Stimulated activated CD8-positive, alpha-beta memory T cell treated with anti-CD3 and anti-CD28 coated beads, Interleukin-7, amount 100 ng/mL, for 4 hours (primary cell): ENCODE data around the gene GRIA4.

Experiments
- DNase-seq, 2 donors: peaks; one replicate each; pipeline ENCODE4 v3.0.0-alpha.2; 2020; ENCODE audit warnings: low read depth in 2 of 2

Gene GRIA4

GRCh38 chr11:105918600-105918999, 308.7 kb downstream of the GRIA4 start:
- DNase-seq: no peak

GRCh38 chr11:105923252-105923651, 313.4 kb downstream of the GRIA4 start:
- DNase-seq: no peak

- DNase-seq: no peak
Measured at GRCh38 chr11:105923807-105924206, 313.9 kb downstream of the GRIA4 start.

- DNase-seq: no peak
Measured at GRCh38 chr11:105929084-105929955, 319.4 kb downstream of the GRIA4 start.

GRCh38 chr11:105933695-105934094, 323.8 kb downstream of the GRIA4 start:
- no peak for DNase-seq

- DNase-seq: no peak
Measured at GRCh38 chr11:105935791-105936190, 325.9 kb downstream of the GRIA4 start.

GRCh38 chr11:105937331-105937730, 327.5 kb downstream of the GRIA4 start:
- DNase-seq: no peak

GRCh38 chr11:105937738-105938137, 327.9 kb downstream of the GRIA4 start:
- DNase-seq: no peak

GRCh38 chr11:105942921-105943320, 333.0 kb downstream of the GRIA4 start:
- no peak for DNase-seq

GRCh38 chr11:105948918-105949590, 339.2 kb downstream of the GRIA4 start:
- no peak for DNase-seq

- no peak for DNase-seq
Measured at GRCh38 chr11:105953886-105954285, 344.0 kb downstream of the GRIA4 start.

- no peak for DNase-seq
Measured at GRCh38 chr11:105960252-105961245, 350.7 kb downstream of the GRIA4 start.

GRCh38 chr11:105968021-105968697, 358.3 kb downstream of the GRIA4 start:
- DNase-seq: no peak

- no peak for DNase-seq
Measured at GRCh38 chr11:105969756-105970155, 359.9 kb downstream of the GRIA4 start.

- DNase-seq: no peak
Measured at GRCh38 chr11:105975128-105975527, 365.3 kb downstream of the GRIA4 start.

- no peak for DNase-seq
Measured at GRCh38 chr11:105979997-105980703, 370.3 kb downstream of the GRIA4 start.

- no peak for DNase-seq
Measured at GRCh38 chr11:105986554-105986953, 376.7 kb downstream of the GRIA4 start.

GRCh38 chr11:105988197-105988596, 378.3 kb downstream of the GRIA4 start:
- no peak for DNase-seq

GRCh38 chr11:105989124-105989523, 379.3 kb downstream of the GRIA4 start:
- DNase-seq: no peak

- DNase-seq: no peak
Measured at GRCh38 chr11:105991888-105992287, 382.0 kb downstream of the GRIA4 start.
